ENCODE measurements around the gene LGR5.
"Not testable (repeated sequence)": the region's sequence is repeated elsewhere in the genome, so short reads cannot be mapped to it uniquely, and the experiment has no call there.

The LGR5 gene

GRCh38 chr12:71556875-71557274 lies 117.3 kb downstream of the LGR5 start:
- Histone ChIP-seq H3K36me3 (ENCODE audit: insufficient read depth, low read length) (no peaks in the 10 kb centered on the region), H3K4me2 (ENCODE audit: low read length) (no peak overlapping the region), H3K9me3 (replicated peaks; ENCODE audit: low read length) (no peaks in the 10 kb centered on the region), H3K4me3 (ENCODE audit: low read length) (no peak overlapping the region), H3K9ac (ENCODE audit: low read depth, low read length) (no peak overlapping the region), H3K4me1 (ENCODE audit: control insufficient read depth, insufficient read depth, low read length) (peaks cover 7% of the 10 kb centered on the region), H3K27me3 (ENCODE audit: control insufficient read depth, insufficient read depth, low read length) (no peaks in the 10 kb centered on the region)

- Histone ChIP-seq H3K9me3 (replicated peaks; ENCODE audit: low read length) (no peaks in the 10 kb centered on the region), H3K27me3 (ENCODE audit: control insufficient read depth, insufficient read depth, low read length) (no peaks in the 10 kb centered on the region), H3K4me2 (ENCODE audit: low read length) (no peak overlapping the region), H3K9ac (ENCODE audit: low read depth, low read length) (no peak overlapping the region), H3K4me1 (ENCODE audit: control insufficient read depth, insufficient read depth, low read length) (peaks cover 7% of the 10 kb centered on the region), H3K4me3 (ENCODE audit: low read length) (no peak overlapping the region), H3K36me3 (ENCODE audit: insufficient read depth, low read length) (no peaks in the 10 kb centered on the region)
Measured at GRCh38 chr12:71558445-71558844, 118.8 kb downstream of the LGR5 start.

- H3K4me1 ChIP-seq (ENCODE audit: control insufficient read depth, insufficient read depth, low read length): no peaks in the 10 kb centered on the region
- H3K4me2 ChIP-seq (ENCODE audit: low read length): no peak overlapping the region
- no peaks in the 10 kb centered on the region for H3K27me3 ChIP-seq (ENCODE audit: control insufficient read depth, insufficient read depth, low read length)
- H3K9me3 ChIP-seq (replicated peaks; ENCODE audit: low read length): no peaks in the 10 kb centered on the region
- H3K36me3 ChIP-seq (ENCODE audit: insufficient read depth, low read length): no peaks in the 10 kb centered on the region
- H3K4me3 ChIP-seq (ENCODE audit: low read length): no peak overlapping the region
- H3K9ac ChIP-seq (ENCODE audit: low read depth, low read length): no peak overlapping the region
Measured at GRCh38 chr12:71562676-71563595, 123.3 kb downstream of the LGR5 start.

GRCh38 chr12:71565535-71565934 lies 125.9 kb downstream of the LGR5 start:
- H3K4me1 ChIP-seq (ENCODE audit: control insufficient read depth, insufficient read depth, low read length): no peaks in the 10 kb centered on the region
- H3K27me3 ChIP-seq (ENCODE audit: control insufficient read depth, insufficient read depth, low read length): no peaks in the 10 kb centered on the region
- H3K36me3 ChIP-seq (ENCODE audit: insufficient read depth, low read length): no peaks in the 10 kb centered on the region
- H3K9ac ChIP-seq (ENCODE audit: low read depth, low read length): no peak overlapping the region
- no peak overlapping the region for H3K4me3 ChIP-seq (ENCODE audit: low read length)
- H3K4me2 ChIP-seq (ENCODE audit: low read length): no peak overlapping the region
- no peaks in the 10 kb centered on the region for H3K9me3 ChIP-seq (replicated peaks; ENCODE audit: low read length)

- Histone ChIP-seq H3K27me3 (ENCODE audit: control insufficient read depth, insufficient read depth, low read length) (no peaks in the 10 kb centered on the region), H3K36me3 (ENCODE audit: insufficient read depth, low read length) (no peaks in the 10 kb centered on the region), H3K4me3 (ENCODE audit: low read length) (no peak overlapping the region), H3K4me2 (ENCODE audit: low read length) (no peak overlapping the region), H3K9me3 (replicated peaks; ENCODE audit: low read length) (no peaks in the 10 kb centered on the region), H3K9ac (ENCODE audit: low read depth, low read length) (no peak overlapping the region), H3K4me1 (ENCODE audit: control insufficient read depth, insufficient read depth, low read length) (no peaks in the 10 kb centered on the region)
Measured at GRCh38 chr12:71566655-71567054, 127.1 kb downstream of the LGR5 start.

- no peak overlapping the region for H3K4me2 ChIP-seq (ENCODE audit: low read length)
Measured at GRCh38 chr12:71567537-71567936, 127.9 kb downstream of the LGR5 start.

GRCh38 chr12:71569885-71570284 lies 130.3 kb downstream of the LGR5 start:
- not testable (repeated sequence) for H3K4me1 ChIP-seq (ENCODE audit: control insufficient read depth, insufficient read depth, low read length); H3K9me3 ChIP-seq (replicated peaks; ENCODE audit: low read length)

More at GRCh38 chr12:71567537-71567936, 127.9 kb downstream of the LGR5 start:
- no peaks in the 10 kb centered on the region for H3K27me3 ChIP-seq (ENCODE audit: control insufficient read depth, insufficient read depth, low read length)
- no peak overlapping the region for H3K9ac ChIP-seq (ENCODE audit: low read depth, low read length)
- no peaks in the 10 kb centered on the region for H3K9me3 ChIP-seq (replicated peaks; ENCODE audit: low read length)
- H3K36me3 ChIP-seq (ENCODE audit: insufficient read depth, low read length): no peaks in the 10 kb centered on the region
- H3K4me1 ChIP-seq (ENCODE audit: control insufficient read depth, insufficient read depth, low read length): no peaks in the 10 kb centered on the region
- no peak overlapping the region for H3K4me3 ChIP-seq (ENCODE audit: low read length)

GRCh38 chr12:71576496-71576895 lies 136.9 kb downstream of the LGR5 start:
- Histone ChIP-seq H3K9me3 (replicated peaks; ENCODE audit: low read length) (no peaks in the 10 kb centered on the region), H3K9ac (ENCODE audit: low read depth, low read length) (no peak overlapping the region), H3K4me2 (ENCODE audit: low read length) (no peak overlapping the region), H3K4me1 (ENCODE audit: control insufficient read depth, insufficient read depth, low read length) (no peaks in the 10 kb centered on the region), H3K27me3 (ENCODE audit: control insufficient read depth, insufficient read depth, low read length) (no peaks in the 10 kb centered on the region), H3K4me3 (ENCODE audit: low read length) (no peak overlapping the region), H3K36me3 (ENCODE audit: insufficient read depth, low read length) (no peaks in the 10 kb centered on the region)

More at GRCh38 chr12:71569885-71570284, 130.3 kb downstream of the LGR5 start:
- not testable (repeated sequence) for H3K9ac ChIP-seq (ENCODE audit: low read depth, low read length); H3K4me3 ChIP-seq (ENCODE audit: low read length); H3K4me2 ChIP-seq (ENCODE audit: low read length); H3K27me3 ChIP-seq (ENCODE audit: control insufficient read depth, insufficient read depth, low read length); H3K36me3 ChIP-seq (ENCODE audit: insufficient read depth, low read length)

- Histone ChIP-seq H3K9ac (ENCODE audit: low read depth, low read length) (no peak overlapping the region), H3K27me3 (ENCODE audit: control insufficient read depth, insufficient read depth, low read length) (no peaks in the 10 kb centered on the region), H3K9me3 (replicated peaks; ENCODE audit: low read length) (no peaks in the 10 kb centered on the region), H3K4me1 (ENCODE audit: control insufficient read depth, insufficient read depth, low read length) (no peaks in the 10 kb centered on the region), H3K36me3 (ENCODE audit: insufficient read depth, low read length) (no peaks in the 10 kb centered on the region), H3K4me2 (ENCODE audit: low read length) (no peak overlapping the region), H3K4me3 (ENCODE audit: low read length) (no peak overlapping the region)
Measured at GRCh38 chr12:71578694-71579258, 139.2 kb downstream of the LGR5 start.

GRCh38 chr12:71581206-71581605 lies 141.6 kb downstream of the LGR5 start:
- no peaks in the 10 kb centered on the region for H3K36me3 ChIP-seq (ENCODE audit: insufficient read depth, low read length)
- H3K9ac ChIP-seq (ENCODE audit: low read depth, low read length): no peak overlapping the region
- H3K4me3 ChIP-seq (ENCODE audit: low read length): no peak overlapping the region
- H3K4me1 ChIP-seq (ENCODE audit: control insufficient read depth, insufficient read depth, low read length): no peaks in the 10 kb centered on the region
- no peaks in the 10 kb centered on the region for H3K27me3 ChIP-seq (ENCODE audit: control insufficient read depth, insufficient read depth, low read length)
- H3K9me3 ChIP-seq (replicated peaks; ENCODE audit: low read length): no peaks in the 10 kb centered on the region
- no peak overlapping the region for H3K4me2 ChIP-seq (ENCODE audit: low read length)

- no peaks in the 10 kb centered on the region for H3K36me3 ChIP-seq (ENCODE audit: insufficient read depth, low read length)
- H3K4me3 ChIP-seq (ENCODE audit: low read length): no peak overlapping the region
- H3K4me2 ChIP-seq (ENCODE audit: low read length): no peak overlapping the region
- H3K9me3 ChIP-seq (replicated peaks; ENCODE audit: low read length): no peaks in the 10 kb centered on the region
- no peak overlapping the region for H3K9ac ChIP-seq (ENCODE audit: low read depth, low read length)
- H3K4me1 ChIP-seq (ENCODE audit: control insufficient read depth, insufficient read depth, low read length): no peaks in the 10 kb centered on the region
- no peaks in the 10 kb centered on the region for H3K27me3 ChIP-seq (ENCODE audit: control insufficient read depth, insufficient read depth, low read length)
Measured at GRCh38 chr12:71582925-71583324, 143.3 kb downstream of the LGR5 start.

GRCh38 chr12:71584356-71584755 lies 144.8 kb downstream of the LGR5 start:
- H3K36me3 ChIP-seq (ENCODE audit: insufficient read depth, low read length): no peaks in the 10 kb centered on the region
- no peak overlapping the region for H3K9ac ChIP-seq (ENCODE audit: low read depth, low read length)
- H3K9me3 ChIP-seq (replicated peaks; ENCODE audit: low read length): no peaks in the 10 kb centered on the region
- no peak overlapping the region for H3K4me2 ChIP-seq (ENCODE audit: low read length)
- no peak overlapping the region for H3K4me3 ChIP-seq (ENCODE audit: low read length)
- no peaks in the 10 kb centered on the region for H3K27me3 ChIP-seq (ENCODE audit: control insufficient read depth, insufficient read depth, low read length)
- H3K4me1 ChIP-seq (ENCODE audit: control insufficient read depth, insufficient read depth, low read length): peaks cover 4% of the 10 kb centered on the region
